Kidney (tissue), 14 donors: ENCODE data around the gene KCNC4. TPM values are rescaled to one million over a fixed set of nuclear protein-coding genes. Genes with fewer than 3 reads are reported as not detected.

Experiments used
- DNase-seq, 5 donors: peaks; one replicate each; pipeline ENCODE4 v3.0.0-alpha.2; 2013 to 2020
- FAIRE-seq: peaks from 2 replicates; lab custom pipeline; 2012; peaks lifted over from hg19 to GRCh38; lab: Jason Lieb, UNC
- H3K27ac ChIP-seq, 2 donors: one replicate each; pipeline ENCODE4 v1.7.0; 2013; ENCODE audit warnings: low read depth in 2 of 2, low read length in 2 of 2, inconsistent platforms in 1 of 2
- H3K27me3 ChIP-seq: one replicate; pipeline ENCODE4 v1.7.1; 2013; ENCODE audit warnings: low read length, inconsistent platforms; ENCODE audit not compliant: control insufficient read depth, insufficient read depth
- H3K36me3 ChIP-seq, 3 donors: one replicate each; pipeline versions ENCODE4 v1.7.0 to v1.7.1; 2013; ENCODE audit warnings: low read length in 3 of 3, control low read depth in 1 of 3, inconsistent platforms in 1 of 3; ENCODE audit not compliant: insufficient read depth in 3 of 3, control insufficient read depth in 2 of 3
- H3K4me1 ChIP-seq, 3 donors: one replicate each; pipeline versions ENCODE4 v1.7.0 to v1.7.1; 2013; ENCODE audit warnings: low read length in 3 of 3, inconsistent platforms in 1 of 3, low read depth in 1 of 3; ENCODE audit not compliant: control insufficient read depth in 2 of 3, insufficient read depth in 2 of 3
- H3K4me3 ChIP-seq, 3 donors: one replicate each; pipeline versions ENCODE4 v1.7.0 to v1.8.1; 2013; ENCODE audit warnings: low read length in 3 of 3, control low read depth in 1 of 3, inconsistent platforms in 1 of 3
- H3K9ac ChIP-seq, 3 donors: one replicate each; pipeline versions ENCODE4 v1.7.0 to v1.7.1; 2013; ENCODE audit warnings: low read length in 3 of 3, control low read depth in 1 of 3, inconsistent platforms in 1 of 3
- H3K9me3 ChIP-seq, 3 donors: one replicate each; pipeline versions ENCODE4 v1.7.0 to v1.7.1; 2013; ENCODE audit warnings: low read length in 3 of 3, control low read depth in 1 of 3, inconsistent platforms in 1 of 3; ENCODE audit not compliant: control insufficient read depth in 2 of 3, insufficient read depth in 1 of 3
- CTCF ChIP-seq: IDR thresholded peaks from 3 replicates; pipeline ENCODE4 v1.5.1; 2012; ENCODE audit warnings: mild to moderate bottlenecking, moderate library complexity, borderline replicate concordance; ENCODE audit not compliant: insufficient read depth; ENCODE audit errors: extremely low read depth
- intact Hi-C: fragments of 100-400 bp; cut with DNase I; formaldehyde crosslinking; loops from one replicate; pipeline ENCODE4 v1.11.1; 2022
- polyA plus RNA-seq: library from polyadenylated mRNA; stranded (reverse); fragments of 350-450 nt; fragmentation: Illumina TruSeq; extraction: RNeasy Lipid Tissue Mini Kit (QIAGEN cat#74804); gene quantifications from one replicate; pipeline ENCODE4 v1.2.3, GENCODE V29; 2014; ENCODE audit warnings: low read depth, low replicate concordance; ENCODE audit not compliant: insufficient read depth
- total RNA-seq: library from RNA; stranded (reverse); fragmentation: NEBNext Ultra II Directional; extraction: Animal tissue kit (Norgen Biotek cat#: 25700); gene quantifications from one replicate; pipeline ENCODE4 v1.2.1, GENCODE V29; 2021
- donor health status: control.
- donor health status: control.
- donor health status: control.
- donor health status: control.
- donor health status: control.
- donor health status: DM: yes; HTN: yes; CAD: no.
- donor health status: Normal renal cell carcinoma (clear cell type).

The KCNC4 gene
- total and polyA plus RNA-seq, 2 donors from 2014 or later, result 12.9 to 52.9 TPM

- Histone ChIP-seq H3K36me3 (peaks cover 0 to 5% (median 0%) of the 10 kb centered on the region in 3 donors), H3K9me3 (no peaks in the 10 kb centered on the region), H3K4me1 (peaks cover 0 to 35% (median 24%) of the 10 kb centered on the region in 3 donors), H3K4me3 (no peak overlapping the region), H3K27me3 (no peaks in the 10 kb centered on the region), H3K9ac (no peak overlapping the region), H3K27ac (peak overlapping the region; percentile 62 to 76)
- no peak for FAIRE-seq
- DNase-seq, result peak in 2 of 5 donors; percentile 60 to 64
- TF ChIP-seq CTCF, result no peak
- intact Hi-C loops, result no loop called here
Observed at GRCh38 chr1:110220324-110220723, 10.2 kb downstream of the KCNC4 start.

DNA sequence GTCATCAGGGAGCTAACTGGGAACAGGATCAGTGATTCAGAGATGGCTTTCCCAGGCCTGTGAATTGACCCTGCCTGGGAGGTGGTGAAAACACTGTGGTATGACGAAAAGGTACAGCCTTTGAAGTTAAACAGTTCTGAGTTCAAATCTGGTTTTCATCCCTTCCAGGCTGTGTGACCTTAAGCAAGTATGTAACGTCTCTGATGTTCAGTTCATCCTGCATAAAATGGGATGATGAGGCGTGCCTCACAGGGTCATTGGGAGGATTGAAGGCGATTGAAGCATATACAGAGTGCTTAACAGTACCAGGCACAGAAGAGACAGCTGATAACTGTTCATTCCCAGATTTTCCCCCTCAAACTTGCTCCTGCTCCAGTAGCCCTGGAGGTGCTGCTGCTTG is 11.0 kb downstream of the KCNC4 start:
- peaks cover 0 to 5% (median 0%) of the 10 kb centered on the region in 3 donors for H3K36me3 ChIP-seq
- intact Hi-C loops, result no loop called here
- H3K4me1 ChIP-seq, result peaks cover 0 to 32% (median 17%) of the 10 kb centered on the region in 3 donors
- DNase-seq (no peak), FAIRE-seq (no peak)
- no peak overlapping the region for H3K9ac ChIP-seq
- TF ChIP-seq CTCF, result no peak
- H3K27me3 ChIP-seq, result no peaks in the 10 kb centered on the region
- H3K9me3 ChIP-seq, result no peaks in the 10 kb centered on the region
- H3K27ac ChIP-seq, result peak overlapping the region in 1 of 2 donors; percentile 76
- H3K4me3 ChIP-seq, result no peak overlapping the region

- DNase-seq (no peak), FAIRE-seq (no peak)
- Histone ChIP-seq H3K36me3 (peaks cover 0 to 5% (median 5%) of the 10 kb centered on the region in 3 donors), H3K27me3 (no peaks in the 10 kb centered on the region), H3K9me3 (no peaks in the 10 kb centered on the region), H3K4me1 (peaks cover 0 to 36% (median 13%) of the 10 kb centered on the region in 3 donors), H3K27ac (no peak overlapping the region), H3K4me3 (no peak overlapping the region), H3K9ac (no peak overlapping the region)
- intact Hi-C loops, result no loop called here
- TF ChIP-seq CTCF, result no peak
Observed at GRCh38 chr1:110223127-110223526, 13.0 kb downstream of the KCNC4 start.

GRCh38 chr1:110223581-110223980 is 13.5 kb downstream of the KCNC4 start:
- FAIRE-seq (no peak), DNase-seq (no peak)
- intact Hi-C loops, result no loop called here
- Histone ChIP-seq H3K4me3 (no peak overlapping the region), H3K9ac (no peak overlapping the region), H3K9me3 (no peaks in the 10 kb centered on the region), H3K4me1 (peaks cover 0 to 39% (median 13%) of the 10 kb centered on the region in 3 donors), H3K27me3 (no peaks in the 10 kb centered on the region), H3K36me3 (peaks cover 0 to 5% (median 5%) of the 10 kb centered on the region in 3 donors), H3K27ac (no peak overlapping the region)
- no peak for TF ChIP-seq CTCF
